Adrenal gland (tissue), 12 donors: ENCODE measurements around the gene SAA1. TPM values are rescaled to one million over a fixed set of nuclear protein-coding genes. Genes with fewer than 3 reads are reported as not detected.
A peak's percentile ranks its signal among the peaks of the same experiment; 100 is the strongest.
"Not testable (repeated sequence)": the region's sequence is repeated elsewhere in the genome, so short reads cannot be mapped to it uniquely, and the experiment has no call there.

Source experiments
- DNase-seq, 7 donors: peaks; one replicate each; pipeline ENCODE4 v3.0.0-alpha.2; 2019 to 2020
- H3K27ac ChIP-seq, 5 donors: fragments of 200-600 bp; sonication (generic) in 4 of 5; 1 replicate in 3 of 5; 2 replicates in 2 of 5; pipeline versions ENCODE4 v1.5.1 to v1.8.0; 2016 to 2020; ENCODE audit warnings: mild to moderate bottlenecking in 1 of 5
- H3K27me3 ChIP-seq: fragments of 200-600 bp; 2 replicates; pipeline ENCODE4 v1.8.0; 2021
- H3K36me3 ChIP-seq, 2 donors: fragments of 200-600 bp; replicated peaks in 1 of 2; 1 replicate in 1 of 2; 2 replicates in 1 of 2; pipeline versions ENCODE4 v1.5.1 to v1.8.0; 2018 to 2022
- H3K4me1 ChIP-seq, 2 donors: fragments of 200-600 bp; replicated peaks in 1 of 2; 1 replicate in 1 of 2; 2 replicates in 1 of 2; pipeline versions ENCODE4 v1.5.1 to v1.8.0; 2018 to 2021
- H3K4me3 ChIP-seq, 4 donors: fragments of 200-600 bp; sonication (generic) in 3 of 4; one replicate each; pipeline ENCODE4 v1.5.1; 2016 to 2018
- H3K9me3 ChIP-seq, 3 donors: fragments of 200-600 bp; sonication (generic) in 1 of 3; replicated peaks in 1 of 3; 1 replicate in 2 of 3; 2 replicates in 1 of 3; pipeline versions ENCODE4 v1.5.1 to v1.8.0; 2016 to 2021
- POLR2A ChIP-seq, 2 donors: fragments of 450-650 bp; IDR thresholded peaks; one replicate each; pipeline ENCODE4 v1.6.1; 2017; ENCODE audit warnings: antibody characterized with exemption in 2 of 2, mild to moderate bottlenecking in 2 of 2, moderate library complexity in 1 of 2
- WGBS, 4 donors: extraction: QIAGEN DNeasy Blood & Tissue Kit in 2 of 4; methylation state at CpG; one replicate each; pipeline versions ENCODE4 v1.1.5 to v1.1.7; 2013 to 2017; 5-methylcytosine and 5-hydroxymethylcytosine counted together
- intact Hi-C, 2 donors: fragments of 100-400 bp; cut with DNase I; formaldehyde crosslinking; loops; one replicate each; pipeline versions ENCODE4 v1.14.1 to v1.15.0; 2022 to 2023
- polyA plus RNA-seq, 3 donors: library from polyadenylated mRNA; stranded (reverse); fragments of 200-250 nt in 2 of 3; fragments of 350-450 nt in 1 of 3; fragmentation: Illumina TruSeq in 1 of 3; extraction: RNeasy Lipid Tissue Mini Kit (QIAGEN cat#74804) in 1 of 3; gene quantifications; one replicate each; pipeline ENCODE4 v1.2.3, GENCODE V29; 2013 to 2014
- total RNA-seq, 9 donors: library from RNA; depleted of rRNA in 4 of 9; stranded (reverse); fragments of >200 nt in 4 of 9; fragments of 120-200 nt in 1 of 9; fragmentation: NEBNext Ultra II Directional in 1 of 9; extraction: Animal tissue kit (Norgen Biotek cat#: 25700) in 1 of 9; gene quantifications; one replicate each; pipeline versions ENCODE4 v1.1.0 to v1.2.4, GENCODE V29; 2013 to 2023
- TF ChIP-seq, protein P1 (sequence below), 6 experiments: fragments of 450-650 bp in 4 of 6; fragments of 200-600 bp in 2 of 6; sonication (generic) in 1 of 6; IDR thresholded peaks; 1 replicate in 5 of 6; 2 replicates in 1 of 6; pipeline versions ENCODE4 v1.5.1 to v1.8.0; 2016 to 2021; ENCODE audit warnings: antibody characterized with exemption in 6 of 6, mild to moderate bottlenecking in 2 of 6, moderate library complexity in 1 of 6
- donor health status: healthy with polysubstance abuse.
- donor health status: Bipolar disorder and iron deficiency.
- donor health status: DM: yes; HTN: yes; CAD: no.
- donor health status: DM: no; HTN: no; CAD: no.
- donor health status: DM: no; HTN: no; CAD: no.
- donor health status: DM: yes; HTN: yes; CAD: no.

The SAA1 gene
- total and polyA plus RNA-seq, 12 donors: 1.8 to 1,277 (median 20.0) TPM; not detected in 1

DNA sequence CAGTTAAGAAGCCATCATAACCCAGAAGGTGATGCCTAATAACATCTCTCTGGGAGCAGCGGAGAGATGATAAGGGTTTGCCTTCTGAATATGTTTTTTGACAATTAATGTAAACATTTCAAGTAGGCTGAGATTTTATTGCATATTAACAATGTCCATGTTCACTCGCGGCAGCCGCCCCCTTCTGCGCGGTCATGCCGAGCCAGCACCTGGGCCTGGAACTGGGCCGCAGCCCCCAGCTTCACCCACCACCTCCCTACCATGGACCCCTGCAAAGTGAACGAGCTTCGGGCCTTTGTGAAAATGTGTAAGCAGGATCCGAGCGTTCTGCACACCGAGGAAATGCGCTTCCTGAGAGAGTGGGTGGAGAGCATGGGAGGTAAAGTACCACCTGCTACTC lies 4.3 kb upstream of the SAA1 start:
- Histone ChIP-seq H3K4me3 (no peak overlapping the region), H3K36me3 (no peaks in the 10 kb centered on the region), H3K27me3 (no peaks in the 10 kb centered on the region), H3K9me3 (no peaks in the 10 kb centered on the region), H3K27ac (no peak overlapping the region), H3K4me1 (no peaks in the 10 kb centered on the region)
- TF ChIP-seq, protein P1, sequence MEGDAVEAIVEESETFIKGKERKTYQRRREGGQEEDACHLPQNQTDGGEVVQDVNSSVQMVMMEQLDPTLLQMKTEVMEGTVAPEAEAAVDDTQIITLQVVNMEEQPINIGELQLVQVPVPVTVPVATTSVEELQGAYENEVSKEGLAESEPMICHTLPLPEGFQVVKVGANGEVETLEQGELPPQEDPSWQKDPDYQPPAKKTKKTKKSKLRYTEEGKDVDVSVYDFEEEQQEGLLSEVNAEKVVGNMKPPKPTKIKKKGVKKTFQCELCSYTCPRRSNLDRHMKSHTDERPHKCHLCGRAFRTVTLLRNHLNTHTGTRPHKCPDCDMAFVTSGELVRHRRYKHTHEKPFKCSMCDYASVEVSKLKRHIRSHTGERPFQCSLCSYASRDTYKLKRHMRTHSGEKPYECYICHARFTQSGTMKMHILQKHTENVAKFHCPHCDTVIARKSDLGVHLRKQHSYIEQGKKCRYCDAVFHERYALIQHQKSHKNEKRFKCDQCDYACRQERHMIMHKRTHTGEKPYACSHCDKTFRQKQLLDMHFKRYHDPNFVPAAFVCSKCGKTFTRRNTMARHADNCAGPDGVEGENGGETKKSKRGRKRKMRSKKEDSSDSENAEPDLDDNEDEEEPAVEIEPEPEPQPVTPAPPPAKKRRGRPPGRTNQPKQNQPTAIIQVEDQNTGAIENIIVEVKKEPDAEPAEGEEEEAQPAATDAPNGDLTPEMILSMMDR (IDR thresholded peaks at IDR 0.05): no peak
- no peak for TF ChIP-seq POLR2A (IDR thresholded peaks at IDR 0.05)
- intact Hi-C loops: no loop called here
- DNase-seq: no peak
- 93 to 97% (median 95%) methylated on average over 14 of the region's 14 CpGs for WGBS, 4 donors

DNA sequence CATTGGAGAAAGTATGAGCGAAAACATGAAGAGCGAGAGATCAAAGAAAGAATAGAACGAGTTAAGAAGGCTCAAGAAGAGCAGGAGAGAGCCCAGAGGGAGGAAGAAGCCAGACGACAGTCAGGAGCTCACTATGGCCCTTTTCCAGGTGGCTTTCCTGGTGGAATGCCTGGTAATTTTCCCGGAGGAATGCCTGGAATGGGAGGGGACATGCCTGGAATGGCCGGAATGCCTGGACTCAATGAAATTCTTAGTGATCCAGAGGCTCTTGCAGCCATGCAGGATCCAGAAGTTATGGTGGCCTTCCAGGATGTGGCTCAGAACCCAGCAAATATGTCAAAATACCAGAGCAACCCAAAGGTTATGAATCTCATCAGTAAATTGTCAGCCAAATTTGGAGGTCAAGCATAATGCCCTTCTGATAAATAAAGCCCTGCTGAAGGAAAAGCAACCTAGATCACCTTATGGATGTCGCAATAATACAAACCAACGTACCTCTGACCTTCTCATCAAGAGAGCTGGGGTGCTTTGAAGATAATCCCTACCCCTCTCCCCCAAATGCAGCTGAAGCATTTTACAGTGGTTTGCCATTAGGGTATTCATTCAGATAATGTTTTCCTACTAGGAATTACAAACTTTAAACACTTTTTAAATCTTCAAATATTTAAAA lies 3.2 kb upstream of the SAA1 start:
- H3K27me3 ChIP-seq, DNase-seq, H3K4me1 ChIP-seq, H3K36me3 ChIP-seq, H3K4me3 ChIP-seq, intact Hi-C loops, H3K27ac ChIP-seq, H3K9me3 ChIP-seq: not testable (repeated sequence)
- 63 to 75% (median 68%) methylated on average over 8 of the region's 8 CpGs for WGBS, 4 donors

DNA sequence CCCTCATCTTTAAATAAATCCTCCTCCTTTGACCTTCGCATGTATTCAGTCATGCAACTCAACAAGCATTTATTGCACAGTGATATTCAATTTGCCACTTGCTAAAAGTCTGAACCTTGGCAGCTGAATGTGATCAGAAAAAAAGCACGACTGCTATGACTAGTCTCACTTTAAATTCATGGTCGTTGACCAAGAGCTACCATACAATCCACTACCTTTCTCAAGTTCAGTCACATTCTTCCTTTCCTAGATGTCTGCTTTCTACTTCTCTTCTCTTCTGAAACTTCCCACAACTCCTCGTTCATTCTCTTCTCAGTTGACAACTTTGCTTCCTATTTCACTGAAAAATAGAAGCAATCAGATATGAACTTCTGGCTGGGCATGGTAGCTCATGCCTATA lies 2.0 kb upstream of the SAA1 start:
- no peak for DNase-seq
- intact Hi-C loops: no loop called here
- Histone ChIP-seq H3K36me3 (no peaks in the 10 kb centered on the region), H3K27ac (no peak overlapping the region), H3K4me3 (no peak overlapping the region), H3K27me3 (no peaks in the 10 kb centered on the region), H3K4me1 (no peaks in the 10 kb centered on the region), H3K9me3 (no peaks in the 10 kb centered on the region)
- WGBS, 4 donors: 61 to 78% (median 70%) methylated on average over 4 of the region's 4 CpGs
- TF ChIP-seq, protein P1 (IDR thresholded peaks at IDR 0.05): no peak
- TF ChIP-seq POLR2A (IDR thresholded peaks at IDR 0.05): no peak

DNA sequence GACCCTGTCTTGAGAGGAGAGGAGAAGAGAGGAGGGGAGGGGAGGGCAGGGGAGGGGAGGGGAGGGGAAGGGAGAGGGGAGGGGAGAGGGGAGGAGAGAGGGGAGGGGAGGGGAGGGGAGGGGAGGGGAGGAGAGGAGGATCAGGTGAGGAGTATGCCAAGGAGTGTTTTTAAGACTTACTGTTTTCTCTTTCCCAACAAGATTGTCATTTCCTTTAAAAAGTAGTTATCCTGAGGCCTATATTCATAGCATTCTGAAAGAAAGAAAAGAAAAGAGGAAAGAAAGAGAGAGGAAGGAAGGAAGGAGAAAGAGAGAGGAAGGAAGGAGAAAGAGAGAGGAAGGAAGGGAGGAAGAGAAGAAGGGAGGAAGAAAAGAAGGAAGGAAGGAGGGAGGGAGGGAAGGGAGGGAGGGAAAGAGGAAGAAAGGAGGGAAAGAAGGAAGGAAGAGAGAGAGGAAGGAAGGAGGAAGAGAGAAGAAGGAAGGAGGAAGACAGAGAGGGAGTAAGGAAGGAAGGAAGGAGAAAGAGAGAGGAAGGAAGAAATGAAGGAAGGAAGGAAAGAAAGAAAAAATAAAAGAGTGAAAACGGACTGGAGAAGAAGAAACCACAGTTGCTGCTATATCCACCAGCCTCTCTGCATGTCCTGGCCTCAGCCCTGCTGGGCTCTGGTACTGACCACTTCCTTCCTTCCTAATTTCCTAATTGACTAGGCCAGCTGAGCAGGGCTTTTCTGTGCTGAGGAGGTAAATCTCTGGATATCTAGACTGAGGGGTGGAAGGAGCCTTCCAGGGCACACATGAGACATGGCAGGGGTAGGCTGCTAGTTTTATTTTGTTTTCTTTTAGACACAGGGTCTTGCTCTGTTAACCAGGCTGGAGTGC lies 1.1 kb upstream of the SAA1 start:
- Histone ChIP-seq H3K4me1 (no peaks in the 10 kb centered on the region), H3K27ac (no peak overlapping the region), H3K9me3 (no peaks in the 10 kb centered on the region), H3K4me3 (no peak overlapping the region), H3K36me3 (no peaks in the 10 kb centered on the region), H3K27me3 (no peaks in the 10 kb centered on the region)
- peak in 1 of 7 donors; percentile 39 for DNase-seq
- TF ChIP-seq, protein P1 (IDR thresholded peaks at IDR 0.05): no peak
- TF ChIP-seq POLR2A (IDR thresholded peaks at IDR 0.05): no peak
- WGBS, 4 donors: 48 to 67% (median 59%) methylated on average over 1 of the region's 1 CpG
- intact Hi-C loops: no loop called here

DNA sequence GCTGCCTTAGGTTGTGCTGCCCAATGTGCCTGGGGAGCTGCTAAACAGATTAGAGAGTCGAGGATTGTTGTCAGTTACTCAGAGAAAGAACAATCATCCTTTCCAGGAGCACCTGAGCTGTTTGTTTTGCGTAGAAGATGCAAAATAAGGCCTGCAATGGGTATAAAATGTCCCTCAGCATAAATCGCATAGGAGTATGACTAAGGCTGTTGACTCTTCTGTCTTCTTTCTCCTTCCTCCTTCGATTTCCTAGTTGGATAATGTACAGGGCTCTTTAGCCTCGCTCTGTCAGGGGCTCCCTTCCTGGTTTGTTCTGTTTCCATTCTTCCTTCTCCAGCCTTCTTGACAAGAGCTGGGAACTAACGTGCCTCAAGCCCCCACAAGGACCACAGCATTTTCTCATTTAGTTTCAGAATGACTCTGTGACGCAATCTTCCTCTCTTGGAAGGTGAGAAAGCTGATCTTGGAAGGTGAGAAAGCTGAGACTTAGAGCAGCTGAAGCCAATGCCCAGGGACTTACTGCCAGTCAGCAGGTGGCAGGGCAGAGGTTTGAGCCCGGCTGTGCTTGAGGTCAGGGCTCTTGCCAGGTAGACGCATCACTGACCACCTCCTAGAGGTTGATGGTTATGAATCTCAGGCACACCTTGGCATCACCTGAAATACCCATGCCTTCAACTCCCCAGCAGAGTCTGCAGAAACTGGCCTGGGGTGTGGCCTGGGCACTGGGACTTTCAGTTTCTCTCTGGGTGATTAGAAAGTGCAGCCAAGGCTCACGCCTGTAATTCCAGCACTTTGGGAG lies 1.5 kb downstream of the SAA1 start:
- DNase-seq, H3K27ac ChIP-seq, H3K9me3 ChIP-seq, intact Hi-C loops, H3K4me3 ChIP-seq, H3K36me3 ChIP-seq, H3K4me1 ChIP-seq, H3K27me3 ChIP-seq: not testable (repeated sequence)
- WGBS, 4 donors: 71 to 83% (median 76%) methylated on average over 2 to 6 of the region's 10 CpGs

DNA sequence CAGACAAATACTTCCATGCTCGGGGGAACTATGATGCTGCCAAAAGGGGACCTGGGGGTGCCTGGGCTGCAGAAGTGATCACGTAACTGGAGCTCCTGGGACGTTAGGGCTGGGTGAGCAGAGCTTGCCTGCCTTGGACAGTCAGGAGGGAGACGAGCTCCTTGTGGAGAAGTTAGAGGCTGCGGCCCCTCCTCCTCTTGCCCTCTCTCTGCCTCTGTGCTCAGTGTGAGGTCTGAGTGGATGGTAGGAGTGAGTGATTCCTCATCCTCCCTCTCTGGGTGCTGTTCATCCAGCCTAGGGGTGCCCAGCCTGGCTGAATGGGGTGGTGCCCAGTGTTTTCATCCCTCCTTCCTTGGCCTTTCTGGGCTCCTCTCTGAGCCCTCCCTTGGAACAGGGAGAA lies 3.2 kb downstream of the SAA1 start:
- H3K36me3 ChIP-seq, H3K27ac ChIP-seq, H3K4me3 ChIP-seq, H3K27me3 ChIP-seq, H3K9me3 ChIP-seq, intact Hi-C loops, H3K4me1 ChIP-seq, DNase-seq: not testable (repeated sequence)
- WGBS, 4 donors: 63 to 87% (median 81%) methylated on average over 2 of the region's 5 CpGs; no CpG with 5 or more reads in 1 of the 4 donors
